HG03175 (cell line): ENCODE measurements around the gene TSHR.
"Not testable (repeated sequence)": the region's sequence is repeated elsewhere in the genome, so short reads cannot be mapped to it uniquely, and the experiment has no call there.

Experiments used
- ATAC-seq: cut with Tn5 transposase; IDR thresholded peaks from one replicate; pipeline ENCODE4 v1.9.1; 2021; ENCODE audit warnings: mild to moderate bottlenecking, moderate library complexity; ENCODE audit not compliant: unreplicated experiment

Gene TSHR

GRCh38 chr14:80955416-80955941 lies at the start of gene TSHR:
TSHR (plus strand) TSS chr14:80955621; CDS start chr14:80955681, 60 bp downstream.
- no peak for ATAC-seq

DNA sequence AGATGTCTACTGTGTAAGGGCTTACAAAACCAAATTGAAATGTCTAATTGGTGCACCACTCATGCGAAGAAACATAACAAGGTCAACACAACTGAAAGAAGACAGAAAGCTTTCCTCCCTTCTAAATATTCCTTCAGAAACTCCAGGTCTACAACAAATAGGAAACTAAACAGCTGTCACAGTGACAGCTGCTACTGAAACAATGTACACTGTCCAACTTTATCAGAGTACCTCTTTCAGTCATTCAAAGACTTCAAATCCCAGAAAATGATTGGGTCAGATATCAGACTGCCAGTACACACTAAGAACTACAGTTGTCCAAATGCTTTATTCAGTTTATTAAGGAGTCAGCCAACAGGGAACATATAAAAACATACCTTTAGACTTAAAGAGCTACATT lies 49.1 kb upstream of the TSHR start:
- no peak for ATAC-seq

DNA sequence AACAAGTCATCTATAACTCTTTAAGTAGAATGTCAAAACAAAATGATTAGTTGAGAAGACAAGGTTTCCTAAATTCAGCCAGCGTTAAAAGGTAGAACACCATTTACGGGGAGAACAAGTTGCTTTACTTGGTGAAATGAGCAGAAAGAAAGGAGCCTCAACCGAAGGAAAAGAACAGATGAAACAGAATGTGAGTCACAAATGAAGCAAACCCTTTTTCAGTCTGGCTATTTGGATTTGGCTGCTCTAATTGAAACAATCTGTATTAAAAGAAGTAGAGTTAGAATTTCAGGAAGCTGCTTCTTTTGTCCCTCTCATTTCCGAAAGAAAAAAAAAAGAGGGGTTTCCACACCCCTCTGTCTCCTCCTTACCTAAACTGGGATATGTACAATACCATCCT lies 48.5 kb upstream of the TSHR start:
- no peak for ATAC-seq

GRCh38 chr14:80912013-80912412 lies 43.4 kb upstream of the TSHR start:
- ATAC-seq = not testable (repeated sequence)

DNA sequence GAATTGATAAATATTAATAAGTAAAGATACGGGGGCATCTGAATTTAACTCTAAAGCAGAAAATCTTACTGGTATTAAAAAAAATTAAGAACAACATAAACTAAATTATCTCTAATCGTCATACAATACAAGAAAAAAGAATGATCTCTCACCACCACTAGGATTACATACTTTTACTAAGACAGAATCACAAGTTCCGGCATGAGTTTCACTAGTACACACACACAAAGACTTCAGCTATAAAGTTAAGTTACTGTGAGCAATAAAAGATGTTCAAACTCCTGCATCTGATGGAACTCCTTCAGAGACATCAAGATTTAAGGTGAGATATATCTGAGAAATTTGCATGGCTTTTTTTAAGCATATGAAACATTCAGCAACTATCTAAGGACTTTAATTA lies 35.8 kb upstream of the TSHR start:
- ATAC-seq = no peak

DNA sequence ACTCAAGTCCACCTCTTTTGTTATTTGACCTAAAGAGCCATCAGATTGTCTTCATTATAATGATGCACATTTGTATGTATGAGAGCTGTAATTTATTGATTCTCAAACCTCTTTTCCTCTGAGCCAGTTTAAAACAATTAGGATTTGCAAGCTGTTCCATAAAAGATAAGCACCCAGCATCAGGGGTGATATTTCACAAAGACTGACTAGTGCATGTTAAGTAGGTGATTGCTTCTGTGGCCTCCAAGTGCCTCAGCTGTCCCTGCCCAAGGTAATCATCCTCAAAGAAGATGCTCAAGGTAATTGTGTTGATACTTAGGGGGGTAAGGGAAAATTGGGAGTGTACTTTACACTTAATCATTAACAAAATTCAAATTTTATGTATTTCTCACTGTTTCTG lies 32.1 kb upstream of the TSHR start:
- no peak for ATAC-seq

- ATAC-seq = no peak
Measured at GRCh38 chr14:80924365-80925103, 30.9 kb upstream of the TSHR start.

DNA sequence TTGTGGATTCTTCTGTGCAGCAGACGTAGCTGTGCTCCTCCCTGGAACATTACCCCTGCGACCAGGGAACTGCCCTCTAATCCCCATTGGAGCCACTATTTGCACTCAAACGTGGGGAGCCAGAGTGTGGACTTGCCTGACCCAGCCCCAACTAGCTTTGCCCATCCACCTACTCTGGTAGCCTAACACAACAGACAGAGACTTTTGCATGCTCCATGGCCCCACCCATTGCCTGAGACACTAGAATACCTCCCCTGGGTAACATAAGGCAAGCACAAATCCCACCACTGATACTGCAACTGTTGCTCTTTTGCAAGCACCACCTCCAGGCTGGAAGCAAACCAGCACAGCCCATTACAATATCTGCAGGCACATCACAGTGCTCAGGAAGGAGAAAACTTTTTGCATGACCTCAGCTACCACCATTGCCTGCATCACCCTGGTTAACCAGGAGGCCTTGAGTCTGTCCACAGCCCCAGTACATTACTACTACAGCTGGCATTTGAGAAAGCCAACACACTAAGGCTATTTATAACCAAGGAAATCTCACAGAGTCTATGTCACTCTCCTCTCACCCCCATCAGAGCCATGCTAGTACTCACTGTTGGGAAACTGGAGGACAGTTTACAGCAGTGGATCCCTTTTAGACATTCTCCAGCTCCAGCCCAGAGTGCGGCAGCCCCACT lies 28.9 kb upstream of the TSHR start:
- ATAC-seq = no peak

DNA sequence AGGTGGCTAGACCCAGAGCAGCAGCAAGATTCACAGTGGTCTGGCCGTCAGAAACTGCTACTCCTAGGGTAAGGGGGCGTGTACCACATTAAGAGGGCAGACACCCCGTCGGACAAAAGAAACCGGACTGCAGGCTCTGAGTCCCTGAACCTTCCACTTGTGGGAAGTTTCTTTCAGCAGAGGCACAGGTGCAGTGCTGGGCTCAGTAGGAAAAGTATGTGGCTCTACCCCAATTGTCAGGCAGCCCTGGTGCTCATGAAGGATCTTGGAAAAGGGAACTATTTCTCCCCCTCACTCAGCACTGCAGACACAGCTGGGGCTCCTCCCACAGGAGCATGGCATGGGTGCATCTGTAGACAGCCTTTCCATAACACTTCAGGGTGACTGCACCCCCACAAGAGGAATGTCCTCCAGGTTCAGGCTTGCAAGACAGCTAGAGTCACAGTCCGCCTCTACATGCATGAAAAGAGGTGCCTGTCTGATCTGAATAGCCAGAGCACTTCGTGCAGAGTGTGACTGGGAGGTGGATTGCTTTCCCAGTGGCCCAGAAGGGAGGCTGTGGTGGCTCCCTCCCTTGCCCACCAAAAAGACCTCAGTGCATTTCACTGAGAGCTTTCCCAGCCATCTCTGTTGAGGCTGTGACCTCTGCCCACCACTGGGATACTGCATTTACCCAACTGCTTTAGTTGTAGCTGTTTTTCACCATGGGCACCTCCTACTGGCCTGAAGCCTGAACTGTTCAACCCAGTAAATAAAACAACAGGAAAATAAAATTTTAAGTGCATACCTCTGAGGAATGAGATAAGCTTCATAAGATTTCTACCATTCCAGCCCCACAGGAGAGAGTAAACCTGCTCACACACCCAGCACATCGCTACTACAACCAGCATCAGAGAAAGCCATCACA lies 28.1 kb upstream of the TSHR start:
- no peak for ATAC-seq

DNA sequence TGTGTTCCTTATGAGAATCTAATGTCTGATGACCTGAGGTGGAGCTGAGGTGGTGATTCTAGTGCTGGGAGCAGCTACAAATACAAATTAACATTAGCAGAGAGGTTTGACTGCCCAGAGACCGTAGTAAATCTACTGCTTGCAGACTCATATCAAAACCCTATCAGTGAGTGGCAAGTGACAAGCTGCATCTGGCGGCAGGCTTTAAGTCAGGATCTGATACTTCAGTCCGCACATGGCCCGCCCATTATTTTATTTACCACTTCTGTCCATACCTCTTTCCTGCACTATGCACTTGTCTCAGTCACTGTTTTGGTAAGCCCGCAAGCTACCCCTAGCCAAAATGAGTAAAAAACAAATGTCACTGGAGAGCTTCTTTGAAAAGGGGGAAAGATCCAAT lies 25.3 kb upstream of the TSHR start:
- ATAC-seq = peak; percentile 20

DNA sequence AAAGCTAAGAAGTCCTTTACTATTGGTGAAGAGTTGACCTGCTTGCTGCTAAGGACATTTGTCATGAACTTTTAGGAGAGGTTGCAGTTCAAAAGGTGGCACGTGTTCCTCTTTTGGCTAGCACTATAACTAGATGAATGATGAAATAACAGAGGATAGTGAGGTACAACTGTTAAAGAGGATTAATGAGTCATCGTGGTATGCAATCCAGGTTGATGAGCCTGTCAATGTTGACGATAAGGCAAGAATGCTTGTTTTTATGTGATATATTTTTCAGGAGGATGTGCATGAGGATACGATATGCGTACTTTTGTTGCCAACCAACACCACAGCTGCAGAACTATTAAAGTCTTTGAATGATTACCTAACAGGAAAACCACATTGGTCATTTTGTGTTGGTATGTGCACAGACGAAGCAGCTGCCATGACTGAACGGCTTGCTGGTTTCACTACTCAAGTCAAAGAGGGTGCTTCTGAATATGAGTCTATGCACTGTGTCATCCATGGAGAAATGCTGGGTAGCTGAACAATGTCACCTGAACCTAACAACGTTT lies 24.5 kb upstream of the TSHR start:
- ATAC-seq = peak; percentile 98

GRCh38 chr14:80933282-80933681 lies 22.1 kb upstream of the TSHR start:
- no peak for ATAC-seq

DNA sequence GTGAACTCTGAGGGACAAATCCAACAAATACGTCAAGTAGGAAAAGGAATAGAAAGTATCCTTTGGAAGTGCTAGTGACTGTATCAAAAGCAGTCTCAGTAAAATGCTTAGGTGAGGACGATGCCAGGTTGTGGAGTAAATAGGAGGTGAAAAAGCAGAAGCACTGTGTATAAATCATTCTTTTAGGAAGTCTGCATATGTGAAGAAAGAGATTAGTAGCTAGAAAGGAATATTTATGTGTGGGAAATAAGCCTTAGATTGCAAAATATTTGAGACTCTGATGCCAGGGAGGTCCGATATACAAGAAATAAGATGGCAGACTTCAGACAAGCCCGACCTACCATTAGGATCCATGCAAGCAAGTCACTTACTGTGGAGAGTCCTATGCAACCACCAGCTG lies 21.7 kb upstream of the TSHR start:
- no peak for ATAC-seq

DNA sequence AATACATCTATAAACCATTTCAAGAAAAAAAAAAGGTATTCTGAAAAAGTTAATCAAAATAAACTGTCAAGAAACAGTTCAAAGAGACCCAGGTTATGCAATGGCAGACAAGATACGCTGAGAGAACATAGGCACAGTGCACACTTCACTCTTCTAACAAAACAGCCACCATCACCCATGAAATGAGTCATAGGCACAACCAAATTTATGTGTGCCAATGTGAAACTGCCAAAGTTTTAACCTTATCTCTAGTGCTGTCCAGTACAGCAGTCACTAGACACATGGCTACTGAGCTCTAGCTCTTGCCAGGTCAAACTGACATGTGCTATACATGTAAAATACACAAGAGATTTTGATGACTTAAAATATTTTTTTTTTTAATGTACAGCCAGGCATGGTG lies 15.3 kb upstream of the TSHR start:
- peak; percentile 36 for ATAC-seq

DNA sequence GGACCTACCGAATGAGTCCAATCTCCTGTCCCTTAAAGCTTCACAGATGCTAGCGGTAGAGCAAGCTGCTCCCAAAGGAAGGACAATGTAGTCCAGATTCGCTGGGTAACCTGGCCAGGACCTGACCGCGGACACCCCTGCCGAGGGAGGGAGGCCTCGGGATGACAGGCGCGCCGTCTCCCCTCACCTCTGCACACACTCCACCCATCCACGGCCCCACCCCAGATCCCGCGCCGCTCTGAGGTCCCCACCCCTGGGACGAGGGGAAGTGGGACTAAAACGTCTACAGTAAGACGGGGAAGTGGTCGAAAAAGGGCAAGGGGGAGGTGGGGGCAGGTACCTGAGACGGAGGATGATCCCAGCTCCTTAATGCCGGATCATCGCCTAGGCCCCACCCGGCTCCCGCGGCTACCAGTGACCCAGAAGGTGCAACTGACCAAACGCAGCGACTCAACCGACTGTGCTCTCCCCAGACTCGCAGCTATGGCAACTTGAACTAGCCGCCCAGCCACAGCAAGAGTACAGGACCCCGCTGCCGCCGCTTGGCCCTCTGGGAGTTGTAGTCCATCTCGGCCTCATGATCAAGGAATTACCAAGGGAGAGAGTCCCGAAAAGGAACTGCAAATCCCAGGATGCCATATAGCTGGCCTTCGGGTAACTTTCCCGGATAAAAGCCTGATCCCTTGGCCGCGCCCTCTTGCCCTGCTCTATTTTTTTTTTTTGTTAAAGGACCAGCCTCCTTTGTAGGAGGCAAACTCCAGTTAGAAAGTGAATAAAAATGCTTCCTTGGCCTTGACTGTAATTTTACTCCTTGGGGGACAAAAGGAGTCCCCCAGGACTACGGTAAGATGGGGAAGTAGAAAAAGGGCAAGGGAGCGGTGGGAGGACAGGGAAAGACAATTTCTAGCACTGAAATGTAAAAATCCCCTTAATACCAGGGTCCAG lies 13.9 kb upstream of the TSHR start, which contains the start of gene CEP128:
TSS of gene CEP128 (minus strand) at position 498 of the 945 bp plus-strand sequence.
- ATAC-seq = peak; percentile 96

- ATAC-seq = peak; percentile 26
Measured at GRCh38 chr14:80942191-80942600, 13.2 kb upstream of the TSHR start.

DNA sequence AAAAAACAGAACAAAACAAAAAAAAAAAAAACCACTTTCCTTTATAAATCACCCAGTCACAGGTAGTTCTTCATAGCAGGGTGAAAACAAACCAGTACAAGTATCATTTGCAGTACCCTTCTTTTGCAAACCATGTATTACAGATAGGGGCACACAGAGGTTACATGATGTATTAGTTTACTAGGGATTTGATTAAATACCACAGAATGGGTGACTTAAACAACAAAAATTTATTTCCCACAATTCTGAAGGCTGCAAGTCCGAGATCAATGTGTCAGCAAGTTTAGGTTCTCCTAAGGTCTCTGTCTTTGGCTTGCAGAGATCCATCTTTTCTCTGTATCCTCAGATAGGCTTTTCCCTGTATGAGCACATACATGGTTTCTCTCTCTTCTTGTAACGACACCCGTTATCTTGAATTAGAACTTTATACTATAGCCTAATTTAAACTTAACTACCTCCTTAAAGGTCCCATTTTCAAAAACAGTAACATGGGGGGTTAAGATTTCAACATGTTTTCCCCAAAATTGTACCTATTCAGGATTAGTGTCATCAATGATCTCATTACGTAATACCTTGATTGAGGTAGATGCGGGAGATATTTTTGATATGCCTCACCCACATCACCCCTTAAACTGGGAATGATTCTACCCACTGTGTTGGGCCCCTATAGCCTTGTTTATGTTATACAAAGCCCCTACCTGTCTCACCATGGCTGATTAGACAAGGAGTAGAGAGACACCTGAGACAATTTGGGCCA lies 10.4 kb upstream of the TSHR start:
- no peak for ATAC-seq

GRCh38 chr14:80946187-80946586 lies 9.2 kb upstream of the TSHR start:
- ATAC-seq = no peak

DNA sequence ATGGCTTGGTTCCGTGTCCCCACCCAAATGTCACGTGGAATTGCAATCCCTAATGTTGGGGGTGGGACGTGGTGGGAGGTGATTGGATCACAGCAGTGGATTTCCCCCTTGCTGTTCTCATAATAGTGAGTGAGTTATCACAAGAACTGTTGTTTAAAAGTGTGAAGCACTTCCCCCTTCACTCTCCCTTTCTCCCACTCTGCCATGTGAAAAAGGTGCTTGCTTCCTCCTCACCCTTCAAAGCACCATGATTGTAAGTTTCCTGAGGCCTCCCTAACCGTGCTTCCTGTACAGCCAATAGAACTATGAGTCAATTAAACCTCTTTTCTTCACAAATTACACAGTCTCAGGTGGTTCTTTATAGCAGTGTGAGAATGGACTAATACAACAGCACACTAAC lies 8.6 kb upstream of the TSHR start:
- no peak for ATAC-seq
